HG03442 (cell line): ENCODE measurements around the gene TBX10.
"Not testable (repeated sequence)": the region's sequence is repeated elsewhere in the genome, so short reads cannot be mapped to it uniquely, and the experiment has no call there.

Experiments used
- ATAC-seq: cut with Tn5 transposase; IDR thresholded peaks from one replicate; pipeline ENCODE4 v1.9.1; 2021; ENCODE audit warnings: mild to moderate bottlenecking, moderate library complexity; ENCODE audit not compliant: unreplicated experiment

TBX10 gene

GRCh38 chr11:67664696-67665540 is 25.4 kb upstream of the TBX10 start:
- ATAC-seq, result no peak

DNA sequence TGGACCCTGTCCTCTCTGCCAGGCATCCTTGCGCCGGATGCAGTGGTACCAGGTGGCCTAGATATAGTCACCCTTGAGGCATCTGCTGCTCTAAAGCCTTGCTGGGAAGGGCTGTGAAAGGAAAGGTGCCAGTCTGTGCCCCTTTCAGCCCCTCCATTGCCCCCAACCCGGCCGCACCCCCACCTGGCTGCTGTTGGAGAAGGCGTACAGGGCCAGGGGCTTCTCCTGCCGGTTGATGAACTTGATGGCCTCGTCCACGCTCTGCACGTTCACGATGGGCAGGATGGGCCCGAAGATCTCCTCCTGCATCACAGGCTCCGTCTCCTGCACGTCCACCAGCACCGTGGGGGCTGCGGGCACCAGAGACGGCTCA is 24.6 kb upstream of the TBX10 start:
- ATAC-seq, result no peak

GRCh38 chr11:67663532-67664212 is 24.1 kb upstream of the TBX10 start:
- ATAC-seq, result no peak

- no peak for ATAC-seq
Observed at GRCh38 chr11:67662835-67663531, 23.4 kb upstream of the TBX10 start.

- ATAC-seq, result no peak
Observed at GRCh38 chr11:67662142-67662834, 22.7 kb upstream of the TBX10 start.

DNA sequence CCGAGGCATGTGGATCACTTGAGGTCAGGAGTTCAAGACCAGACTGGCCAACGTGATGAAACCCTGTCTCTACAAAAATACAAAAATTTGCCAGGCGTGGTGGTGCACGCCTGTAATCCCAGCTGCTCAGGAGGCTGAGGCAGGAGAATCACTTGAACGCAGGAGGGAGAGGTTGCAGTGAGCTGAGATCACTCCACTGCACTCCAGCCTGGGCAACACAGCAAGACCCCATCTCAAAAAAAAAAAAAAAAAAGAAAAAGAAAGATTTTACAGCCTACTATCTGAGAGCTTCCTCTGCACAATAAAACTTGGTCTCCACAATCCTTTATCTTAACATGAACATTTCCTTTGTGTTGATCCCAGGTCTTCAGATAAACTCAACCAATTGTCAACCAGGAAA is 21.2 kb upstream of the TBX10 start:
- not testable (repeated sequence) for ATAC-seq

GRCh38 chr11:67659651-67660165 is 20.1 kb upstream of the TBX10 start:
- ATAC-seq, result not testable (repeated sequence)

- no peak for ATAC-seq
Observed at GRCh38 chr11:67657300-67657699, 17.7 kb upstream of the TBX10 start.

DNA sequence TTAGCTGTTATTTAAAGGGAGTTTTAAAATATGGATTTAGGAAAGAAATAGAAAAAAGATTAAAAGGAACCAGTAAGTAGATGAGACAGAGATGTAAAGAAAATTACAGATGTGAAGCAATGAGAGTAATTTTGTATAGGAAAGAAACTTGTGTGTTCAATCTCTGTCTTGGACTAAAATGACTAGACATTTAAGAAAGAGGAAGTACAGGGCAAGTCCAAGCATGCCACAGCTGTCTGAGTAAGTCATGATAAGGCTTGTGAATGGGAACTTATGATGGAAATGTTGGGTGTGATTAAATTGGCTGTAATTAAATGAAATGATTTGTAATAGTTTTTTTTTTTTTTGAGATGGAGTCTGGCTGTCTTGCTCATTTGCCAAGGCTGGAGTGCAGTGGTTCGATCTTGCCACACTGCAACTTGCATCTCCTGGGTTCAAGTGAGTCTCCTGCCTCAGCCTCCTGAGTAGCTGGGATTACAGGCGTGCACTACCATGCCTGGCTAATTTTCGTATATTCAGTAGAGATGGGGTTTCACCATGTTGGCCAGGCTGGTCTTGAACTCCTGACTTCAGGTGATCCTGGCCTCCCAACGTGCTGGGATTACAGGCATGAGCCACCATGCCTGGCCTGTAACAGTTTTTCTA is 16.8 kb upstream of the TBX10 start:
- no peak for ATAC-seq

DNA sequence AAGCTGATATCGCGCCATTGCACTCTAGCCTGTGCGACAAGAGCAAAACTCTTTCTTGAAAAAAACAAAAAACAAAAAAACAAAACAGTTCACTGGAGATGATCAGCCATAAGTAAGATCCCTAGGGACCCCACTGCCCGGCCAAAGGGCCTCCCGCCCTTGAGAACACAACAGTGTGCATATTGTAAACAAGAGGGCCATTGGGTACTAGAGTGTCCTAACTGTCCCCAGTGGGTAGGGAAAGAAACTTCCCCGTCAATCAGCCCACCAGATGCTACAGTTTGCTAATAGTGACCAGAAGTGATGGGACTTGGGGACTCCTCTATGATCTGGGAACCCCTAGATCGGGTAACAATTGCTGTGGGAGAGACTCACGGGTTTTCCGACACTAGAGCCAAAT is 14.7 kb upstream of the TBX10 start:
- ATAC-seq, result no peak

DNA sequence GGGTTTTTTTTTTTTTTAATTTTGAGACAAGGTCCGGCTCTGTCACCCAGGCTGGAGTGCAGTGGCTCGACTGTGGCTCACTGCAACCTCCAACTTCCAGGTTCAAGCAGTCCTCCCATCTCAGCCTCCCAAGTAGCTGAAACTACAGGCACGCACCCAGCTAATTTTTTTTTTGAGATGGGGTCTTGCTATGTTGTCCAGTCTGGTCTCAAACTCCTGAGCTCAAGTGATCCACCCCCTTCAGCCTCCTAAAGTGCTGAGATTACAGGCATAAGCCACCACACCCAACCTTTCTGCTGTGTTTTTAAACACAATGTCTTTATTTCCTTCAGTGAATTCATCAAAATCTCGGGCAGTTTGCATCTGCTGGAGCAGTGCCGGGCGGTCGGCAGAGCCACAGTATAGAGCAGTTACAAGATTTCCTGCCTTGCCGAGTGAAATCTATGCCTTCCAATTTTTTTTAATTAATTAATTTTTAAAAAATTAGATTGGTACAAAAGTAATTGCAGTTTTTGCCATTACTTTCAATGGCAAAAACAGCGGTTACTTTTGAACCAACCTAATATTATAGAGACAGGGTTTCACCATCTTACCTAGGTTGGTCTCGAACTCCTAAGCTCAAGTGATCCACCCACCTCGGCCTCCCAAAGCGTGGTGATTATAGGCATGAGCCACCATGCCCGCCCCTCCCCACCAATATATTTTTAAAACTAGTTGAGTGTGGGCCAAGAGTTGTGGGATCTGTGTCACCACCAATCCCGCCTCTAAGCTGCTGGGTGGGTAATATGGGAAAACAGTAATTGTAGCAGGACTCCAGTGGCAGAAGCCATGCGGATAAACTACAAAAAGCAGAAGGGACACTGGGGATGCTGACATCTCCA is 13.6 kb upstream of the TBX10 start:
- no peak for ATAC-seq

- ATAC-seq, result no peak
Observed at GRCh38 chr11:67651976-67652781, 12.6 kb upstream of the TBX10 start.

DNA sequence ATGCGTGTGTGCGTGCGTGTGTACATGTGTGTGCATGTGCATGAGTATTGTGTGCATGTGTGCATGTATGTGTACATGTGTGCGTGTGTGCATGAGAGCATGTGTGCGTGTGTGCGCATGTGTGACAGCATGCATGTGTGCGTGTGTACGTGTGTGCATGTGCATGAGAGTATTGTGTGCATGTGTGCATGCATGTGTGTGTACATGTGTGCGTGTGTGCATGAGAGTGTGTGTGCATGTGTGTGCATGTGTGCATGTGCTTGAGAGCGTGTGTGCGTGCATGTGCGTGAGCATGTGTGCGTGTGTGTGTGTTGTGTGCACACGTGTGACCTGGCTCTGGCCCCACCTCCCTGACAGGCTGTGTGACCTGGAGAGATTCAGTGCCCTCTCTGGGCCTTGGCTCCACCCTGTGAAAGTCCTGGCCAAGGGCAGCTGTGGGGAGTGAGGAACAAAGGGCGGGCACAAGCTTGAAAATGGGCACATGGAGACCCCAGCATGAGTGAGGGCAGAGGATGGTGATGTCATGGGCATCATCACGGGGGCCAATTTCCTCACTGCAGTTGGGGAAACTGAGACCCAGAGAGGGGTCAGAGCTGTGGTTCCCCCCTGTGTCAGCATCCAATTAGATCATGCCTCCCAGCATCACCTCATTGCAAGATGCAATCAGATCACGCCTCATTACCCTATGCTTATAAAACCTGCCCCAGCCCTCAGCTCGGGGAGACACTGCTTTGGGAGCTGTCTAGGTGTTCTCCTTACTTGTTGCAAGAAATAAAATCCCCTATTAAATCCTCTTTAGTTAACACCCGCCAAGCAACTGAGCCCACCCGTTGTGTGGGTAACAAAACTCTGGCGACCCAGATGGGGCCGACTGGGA is 10.3 kb upstream of the TBX10 start:
- no peak for ATAC-seq

DNA sequence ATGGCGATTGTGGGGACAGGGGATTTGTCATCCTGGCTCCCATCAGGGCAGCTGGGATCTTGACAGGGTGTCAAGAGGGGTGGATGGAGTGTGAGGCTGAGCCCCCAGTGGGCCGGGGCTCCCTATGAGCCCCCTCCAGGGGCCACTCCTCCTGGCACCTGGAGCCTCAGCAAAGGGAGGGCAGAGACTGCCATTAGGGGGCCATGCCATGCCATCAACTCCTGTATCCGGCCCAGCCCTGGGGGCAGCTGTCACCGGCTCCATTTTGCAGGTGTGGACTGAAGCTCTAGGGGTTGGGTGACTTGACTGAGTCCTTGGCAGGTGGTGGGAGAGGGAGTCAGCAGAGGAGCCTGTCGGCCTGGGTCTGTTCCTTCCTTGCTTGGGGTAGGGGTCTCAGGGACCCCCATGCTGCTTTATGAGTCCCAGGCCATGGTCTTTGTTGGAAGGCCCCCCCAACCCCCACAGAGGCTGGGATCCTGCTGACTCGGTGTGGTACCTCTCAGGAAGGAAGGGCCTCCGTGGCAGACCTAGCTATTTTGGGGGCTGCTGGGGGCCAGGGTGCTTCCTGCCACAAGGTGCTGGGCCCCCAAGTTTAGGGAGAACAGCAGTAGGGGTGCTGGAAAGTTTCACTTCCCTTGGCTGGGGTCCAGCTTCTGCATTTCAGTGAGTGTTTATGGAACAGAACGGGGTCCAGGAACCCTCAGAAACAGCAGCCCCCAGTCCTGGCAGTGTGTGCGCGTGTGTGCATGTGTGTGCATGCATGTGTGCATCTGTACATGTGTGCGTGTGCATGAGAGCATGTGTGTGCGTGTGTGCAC is 9.4 kb upstream of the TBX10 start:
- peak; percentile 4 for ATAC-seq

GRCh38 chr11:67648140-67648795 is 8.7 kb upstream of the TBX10 start:
- ATAC-seq, result peak; percentile 51

DNA sequence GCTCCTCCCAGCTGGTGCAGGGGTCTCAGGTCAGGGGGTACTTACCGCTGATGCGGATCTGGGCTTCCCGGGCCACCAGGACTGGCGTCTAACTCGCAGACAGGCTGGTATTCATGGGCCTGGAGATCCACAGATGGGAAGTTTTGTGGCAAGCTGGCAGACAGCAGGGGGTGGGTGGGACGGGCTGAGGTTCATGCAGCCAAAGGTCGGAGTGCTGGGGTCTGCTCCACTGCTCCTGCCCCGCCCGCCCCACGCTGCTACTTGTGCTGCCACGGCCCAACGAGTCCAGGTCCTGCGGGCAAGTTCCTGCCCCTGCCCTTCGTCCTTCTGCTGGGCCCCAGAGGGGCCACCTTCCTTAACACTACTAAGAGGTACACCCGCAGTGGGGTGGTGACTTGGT is 7.9 kb upstream of the TBX10 start:
- ATAC-seq, result no peak
